Stimulated activated CD4-positive, alpha-beta T cell treated with anti-CD3 and anti-CD28 coated beads, Interleukin-2, amount 100 ng/mL, for 4 hours (primary cell): Measurements from ENCODE around the gene PLSCR1.
"Not testable (repeated sequence)": the region's sequence is repeated elsewhere in the genome, so short reads cannot be mapped to it uniquely, and the experiment has no call there.

Experiments
- DNase-seq: peaks from one replicate; pipeline ENCODE4 v3.0.0-alpha.2; 2020; ENCODE audit warnings: low read depth

PLSCR1 gene

GRCh38 chr3:146513386-146514051, 30.9 kb downstream of the PLSCR1 start:
- no peak for DNase-seq

GRCh38 chr3:146511402-146512134, 32.8 kb downstream of the PLSCR1 start:
- DNase-seq = no peak

GRCh38 chr3:146507331-146508120, 36.9 kb downstream of the PLSCR1 start:
- DNase-seq = no peak

GRCh38 chr3:146505516-146505915, 38.9 kb downstream of the PLSCR1 start:
- DNase-seq = no peak

GRCh38 chr3:146504498-146505197, 39.8 kb downstream of the PLSCR1 start:
- DNase-seq = no peak

GRCh38 chr3:146503461-146504202, 40.8 kb downstream of the PLSCR1 start:
- DNase-seq = no peak

- DNase-seq = no peak
These were observed 41.4 kb downstream of the PLSCR1 start for GRCh38 chr3:146502887-146503460.

- no peak for DNase-seq
These were observed 42.7 kb downstream of the PLSCR1 start for GRCh38 chr3:146501752-146502151.

- DNase-seq = no peak
These were observed 44.7 kb downstream of the PLSCR1 start for GRCh38 chr3:146499701-146500100.

GRCh38 chr3:146498002-146498736, 46.2 kb downstream of the PLSCR1 start:
- DNase-seq = no peak

- DNase-seq = not testable (repeated sequence)
These were observed 47.1 kb downstream of the PLSCR1 start for GRCh38 chr3:146497145-146497843.

GRCh38 chr3:146496726-146497125, 47.7 kb downstream of the PLSCR1 start:
- DNase-seq = no peak

- no peak for DNase-seq
These were observed 48.2 kb downstream of the PLSCR1 start for GRCh38 chr3:146496251-146496650.

- no peak for DNase-seq
These were observed 50.6 kb downstream of the PLSCR1 start for GRCh38 chr3:146493761-146494160.

GRCh38 chr3:146493221-146493620, 51.2 kb downstream of the PLSCR1 start:
- DNase-seq = no peak

- no peak for DNase-seq
These were observed 53.1 kb downstream of the PLSCR1 start for GRCh38 chr3:146491303-146491702.

GRCh38 chr3:146485297-146485696, 59.1 kb downstream of the PLSCR1 start:
- no peak for DNase-seq

GRCh38 chr3:146476094-146476740, 68.2 kb downstream of the PLSCR1 start:
- DNase-seq = no peak

GRCh38 chr3:146474976-146475375, 69.4 kb downstream of the PLSCR1 start:
- not testable (repeated sequence) for DNase-seq
